ENCODE results near the gene ATP5PO.

Gene ATP5PO

DNA sequence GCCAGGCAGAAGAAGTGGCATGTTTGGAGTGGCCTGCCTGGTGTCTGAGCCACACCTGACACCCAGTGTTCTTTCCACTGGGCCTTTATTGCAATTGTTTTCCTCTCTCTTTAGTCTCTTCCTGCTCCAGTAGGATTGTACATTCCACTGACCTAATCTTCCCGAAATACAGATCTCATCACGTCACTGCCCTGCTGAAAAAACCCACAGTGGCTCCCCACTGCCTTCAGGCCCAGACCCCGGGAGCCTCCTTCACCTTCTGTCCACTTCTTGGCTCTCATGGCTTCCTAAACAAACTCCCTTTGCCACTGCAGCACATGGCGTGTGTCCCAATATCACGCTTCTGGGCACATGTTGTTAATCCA, 25.3 kb upstream of the ATP5PO start:
- Histone ChIP-seq H2BK15ac (ENCODE audit: low read length) (peak overlapping the region; percentile 29), H4K91ac (ENCODE audit: low read depth, low read length, poor library complexity) (no peak overlapping the region)

DNA sequence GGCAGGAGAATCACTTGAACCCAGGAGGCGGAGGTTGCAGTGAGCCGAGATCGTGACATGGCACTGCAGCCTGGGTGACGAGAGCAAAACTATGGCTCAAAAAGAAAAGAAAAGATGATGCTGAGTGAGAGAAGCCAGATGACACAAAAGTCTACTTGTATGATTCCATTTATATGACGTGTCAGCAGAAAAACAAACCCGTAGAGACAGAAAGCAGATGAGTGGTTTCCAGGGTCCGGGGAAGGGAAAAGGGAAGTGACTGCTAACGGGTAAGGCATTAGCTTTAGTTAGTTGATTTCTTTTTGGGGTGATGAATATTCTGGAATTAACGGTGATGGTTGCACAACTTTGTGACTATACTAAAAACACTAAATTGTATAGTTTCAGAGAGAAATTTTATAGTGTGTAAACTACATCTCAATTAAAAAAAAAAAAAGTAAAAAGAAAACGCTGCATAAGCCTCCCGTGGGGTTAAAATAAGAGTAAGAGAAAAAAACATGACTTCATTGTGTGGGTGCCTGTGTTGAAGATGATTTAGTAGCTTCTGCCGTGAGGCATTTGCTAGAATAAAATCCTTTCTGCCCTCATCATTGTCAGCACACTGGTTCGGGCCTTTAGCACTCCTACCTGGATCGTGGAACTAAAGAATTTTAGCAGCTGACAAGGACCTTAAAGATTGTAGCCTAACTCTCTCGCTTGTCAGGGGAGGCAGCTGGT, 24.7 kb upstream of the ATP5PO start:
- Histone ChIP-seq H2BK12ac (ENCODE audit: low read length) (no peak overlapping the region), H3K36me3 (replicated peaks in 1 of 2; ENCODE audit: control insufficient read depth in 2 of 2, insufficient read depth in 2 of 2, low read length in 2 of 2) (no peaks in the 10 kb centered on the region), H4K91ac (ENCODE audit: low read depth, low read length, poor library complexity) (no peak overlapping the region), H3K27me3 (ENCODE audit: control insufficient read depth in 3 of 3, insufficient read depth in 3 of 3, low read depth in 1 of 3, low read length in 3 of 3) (no peaks in the 10 kb centered on the region), H3K4me2 (ENCODE audit: insufficient read depth, low read length, poor library complexity, severe bottlenecking) (no peak overlapping the region), H3K18ac (ENCODE audit: low read length) (no peak overlapping the region), H2BK15ac (ENCODE audit: low read length) (peak overlapping the region; percentile 29), H2AK5ac (ENCODE audit: low read depth, low read length) (no peak overlapping the region), H3K9me3 (replicated peaks in 1 of 2; ENCODE audit: control insufficient read depth in 2 of 2, insufficient read depth in 1 of 2, low read depth in 1 of 2, low read length in 2 of 2) (peaks cover 0 to 6% of the 10 kb centered on the region in 2 donors), H3K23ac (ENCODE audit: low read depth, low read length, poor library complexity) (no peak overlapping the region), H2AFZ (ENCODE audit: low read length) (no peak overlapping the region), H3K4ac (ENCODE audit: low read length) (no peak overlapping the region), H2BK5ac (ENCODE audit: low read length) (no peak overlapping the region), H2BK120ac (ENCODE audit: low read depth, low read length) (no peak overlapping the region), H3K9ac (ENCODE audit: low read depth, low read length, poor library complexity) (no peak overlapping the region), H3K14ac (ENCODE audit: low read length) (no peak overlapping the region), H3K4me1 (ENCODE audit: control insufficient read depth in 2 of 2, insufficient read depth in 1 of 2, low read depth in 1 of 2, low read length in 2 of 2) (peaks cover 4 to 6% of the 10 kb centered on the region in 2 donors), H4K8ac (ENCODE audit: low read depth, low read length) (no peak overlapping the region), H3K4me3 (ENCODE audit: low read length in 2 of 2) (no peak overlapping the region), H3K79me1 (ENCODE audit: low read depth, low read length) (no peaks in the 10 kb centered on the region), H3K27ac (replicated peaks; ENCODE audit: low read length) (no peak overlapping the region)
- WGBS, 2 donors (ENCODE audit: extremely low coverage in 2 of 2, insufficient read length in 2 of 2, insufficient replicate concordance in 1 of 2) = no CpG with 5 or more reads among the region's 15 CpGs
- no peak for DNase-seq (ENCODE audit: low spot score)

More for the DNA sequence above, 25.3 kb upstream of the ATP5PO start:
- no peak overlapping the region for H3K14ac ChIP-seq (ENCODE audit: low read length)
- H3K4me1 ChIP-seq (ENCODE audit: control insufficient read depth in 2 of 2, insufficient read depth in 1 of 2, low read depth in 1 of 2, low read length in 2 of 2) = peaks cover 4 to 6% of the 10 kb centered on the region in 2 donors
- H3K4ac ChIP-seq (ENCODE audit: low read length) = no peak overlapping the region
- H2BK120ac ChIP-seq (ENCODE audit: low read depth, low read length) = no peak overlapping the region
- H3K27me3 ChIP-seq (ENCODE audit: control insufficient read depth in 3 of 3, insufficient read depth in 3 of 3, low read depth in 1 of 3, low read length in 3 of 3) = no peaks in the 10 kb centered on the region
- no peak for DNase-seq (ENCODE audit: low spot score)
- no peak overlapping the region for H3K23ac ChIP-seq (ENCODE audit: low read depth, low read length, poor library complexity)
- no peak overlapping the region for H3K27ac ChIP-seq (replicated peaks; ENCODE audit: low read length)
- no peak overlapping the region for H2AK5ac ChIP-seq (ENCODE audit: low read depth, low read length)
- no peak overlapping the region for H3K9ac ChIP-seq (ENCODE audit: low read depth, low read length, poor library complexity)
- no peaks in the 10 kb centered on the region for H3K36me3 ChIP-seq (replicated peaks in 1 of 2; ENCODE audit: control insufficient read depth in 2 of 2, insufficient read depth in 2 of 2, low read length in 2 of 2)
- H3K18ac ChIP-seq (ENCODE audit: low read length) = no peak overlapping the region
- no peak overlapping the region for H4K8ac ChIP-seq (ENCODE audit: low read depth, low read length)
- H3K4me2 ChIP-seq (ENCODE audit: insufficient read depth, low read length, poor library complexity, severe bottlenecking) = no peak overlapping the region
- H3K9me3 ChIP-seq (replicated peaks in 1 of 2; ENCODE audit: control insufficient read depth in 2 of 2, insufficient read depth in 1 of 2, low read depth in 1 of 2, low read length in 2 of 2) = peaks cover 0 to 6% of the 10 kb centered on the region in 2 donors
- no CpG with 5 or more reads among the region's 5 CpGs for WGBS, 2 donors (ENCODE audit: extremely low coverage in 2 of 2, insufficient read length in 2 of 2, insufficient replicate concordance in 1 of 2)
- no peak overlapping the region for H2BK5ac ChIP-seq (ENCODE audit: low read length)
- no peak overlapping the region for H2BK12ac ChIP-seq (ENCODE audit: low read length)
- no peaks in the 10 kb centered on the region for H3K79me1 ChIP-seq (ENCODE audit: low read depth, low read length)
- no peak overlapping the region for H3K4me3 ChIP-seq (ENCODE audit: low read length in 2 of 2)
- H2AFZ ChIP-seq (ENCODE audit: low read length) = no peak overlapping the region

DNA sequence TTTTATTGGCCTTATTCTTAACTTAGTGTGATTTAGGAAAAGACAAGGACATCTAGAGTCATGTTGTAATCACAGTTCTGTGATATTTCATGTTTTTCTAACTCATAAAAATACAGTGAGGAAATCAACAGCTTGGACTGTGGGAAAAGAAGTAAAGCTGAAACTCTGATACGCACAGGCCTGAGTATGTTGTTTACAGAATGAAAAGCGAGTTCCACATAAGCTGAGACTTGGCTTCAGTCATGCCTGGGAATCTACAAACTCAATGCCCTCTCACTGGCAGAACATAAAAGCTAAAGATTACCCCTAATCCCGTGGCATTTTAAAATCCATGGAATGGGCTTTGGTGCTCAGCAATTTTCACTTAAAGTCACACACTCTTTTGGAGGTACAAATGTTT, 23.6 kb upstream of the ATP5PO start:
- H2AK5ac ChIP-seq (ENCODE audit: low read depth, low read length) = no peak overlapping the region
- no peak overlapping the region for H2BK5ac ChIP-seq (ENCODE audit: low read length)
- no peak overlapping the region for H3K4ac ChIP-seq (ENCODE audit: low read length)
- H4K91ac ChIP-seq (ENCODE audit: low read depth, low read length, poor library complexity) = no peak overlapping the region
- H3K4me1 ChIP-seq (ENCODE audit: control insufficient read depth in 2 of 2, insufficient read depth in 1 of 2, low read depth in 1 of 2, low read length in 2 of 2) = peaks cover 4 to 6% of the 10 kb centered on the region in 2 donors
- H3K79me1 ChIP-seq (ENCODE audit: low read depth, low read length) = no peaks in the 10 kb centered on the region
- H3K36me3 ChIP-seq (replicated peaks in 1 of 2; ENCODE audit: control insufficient read depth in 2 of 2, insufficient read depth in 2 of 2, low read length in 2 of 2) = no peaks in the 10 kb centered on the region
- no peak overlapping the region for H2BK15ac ChIP-seq (ENCODE audit: low read length)
- H2BK12ac ChIP-seq (ENCODE audit: low read length) = no peak overlapping the region
- H3K4me3 ChIP-seq (ENCODE audit: low read length in 2 of 2) = no peak overlapping the region
- no peak overlapping the region for H2AFZ ChIP-seq (ENCODE audit: low read length)
- no peak overlapping the region for H3K4me2 ChIP-seq (ENCODE audit: insufficient read depth, low read length, poor library complexity, severe bottlenecking)
- H3K9ac ChIP-seq (ENCODE audit: low read depth, low read length, poor library complexity) = no peak overlapping the region
- DNase-seq (ENCODE audit: low spot score) = no peak
- no peak overlapping the region for H3K27ac ChIP-seq (replicated peaks; ENCODE audit: low read length)
- H3K23ac ChIP-seq (ENCODE audit: low read depth, low read length, poor library complexity) = no peak overlapping the region
- no peak overlapping the region for H4K8ac ChIP-seq (ENCODE audit: low read depth, low read length)
- H3K14ac ChIP-seq (ENCODE audit: low read length) = no peak overlapping the region
- peaks cover 0 to 3% of the 10 kb centered on the region in 2 donors for H3K9me3 ChIP-seq (replicated peaks in 1 of 2; ENCODE audit: control insufficient read depth in 2 of 2, insufficient read depth in 1 of 2, low read depth in 1 of 2, low read length in 2 of 2)
- H2BK120ac ChIP-seq (ENCODE audit: low read depth, low read length) = no peak overlapping the region
- no peak overlapping the region for H3K18ac ChIP-seq (ENCODE audit: low read length)
- WGBS, 2 donors (ENCODE audit: extremely low coverage in 2 of 2, insufficient read length in 2 of 2, insufficient replicate concordance in 1 of 2) = no CpG with 5 or more reads among the region's 3 CpGs
- no peaks in the 10 kb centered on the region for H3K27me3 ChIP-seq (ENCODE audit: control insufficient read depth in 3 of 3, insufficient read depth in 3 of 3, low read depth in 1 of 3, low read length in 3 of 3)

DNA sequence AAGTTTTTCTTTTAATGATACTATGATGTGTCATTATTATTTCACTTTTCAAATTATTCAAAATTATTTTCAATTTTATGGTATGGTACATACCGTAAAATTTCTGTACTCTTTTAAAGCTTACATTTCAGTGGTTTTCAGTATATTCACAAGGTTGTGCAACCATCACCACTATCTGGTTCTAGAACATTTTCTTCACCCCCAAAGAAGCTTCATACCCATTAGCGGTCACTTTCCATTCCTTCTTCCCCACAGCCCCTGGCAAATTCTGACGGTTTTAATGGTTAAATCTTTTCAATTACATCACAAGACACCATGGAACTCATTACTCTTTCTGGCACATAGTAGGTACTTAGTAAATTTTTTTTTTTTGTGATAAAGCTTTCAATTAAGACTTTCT, 22.8 kb upstream of the ATP5PO start:
- Histone ChIP-seq H4K8ac (ENCODE audit: low read depth, low read length) (no peak overlapping the region), H2BK12ac (ENCODE audit: low read length) (no peak overlapping the region), H4K91ac (ENCODE audit: low read depth, low read length, poor library complexity) (no peak overlapping the region), H3K4me3 (ENCODE audit: low read length in 2 of 2) (no peak overlapping the region), H3K4me1 (ENCODE audit: control insufficient read depth in 2 of 2, insufficient read depth in 1 of 2, low read depth in 1 of 2, low read length in 2 of 2) (peaks cover 4 to 6% of the 10 kb centered on the region in 2 donors), H3K27ac (replicated peaks; ENCODE audit: low read length) (no peak overlapping the region), H2BK120ac (ENCODE audit: low read depth, low read length) (no peak overlapping the region), H2AFZ (ENCODE audit: low read length) (no peak overlapping the region), H3K18ac (ENCODE audit: low read length) (no peak overlapping the region), H2AK5ac (ENCODE audit: low read depth, low read length) (no peak overlapping the region), H3K4me2 (ENCODE audit: insufficient read depth, low read length, poor library complexity, severe bottlenecking) (no peak overlapping the region), H2BK15ac (ENCODE audit: low read length) (no peak overlapping the region), H3K36me3 (replicated peaks in 1 of 2; ENCODE audit: control insufficient read depth in 2 of 2, insufficient read depth in 2 of 2, low read length in 2 of 2) (no peaks in the 10 kb centered on the region), H3K9me3 (replicated peaks in 1 of 2; ENCODE audit: control insufficient read depth in 2 of 2, insufficient read depth in 1 of 2, low read depth in 1 of 2, low read length in 2 of 2) (peaks cover 0 to 2% of the 10 kb centered on the region in 2 donors), H3K27me3 (ENCODE audit: control insufficient read depth in 3 of 3, insufficient read depth in 3 of 3, low read depth in 1 of 3, low read length in 3 of 3) (no peaks in the 10 kb centered on the region), H3K79me1 (ENCODE audit: low read depth, low read length) (no peaks in the 10 kb centered on the region), H3K9ac (ENCODE audit: low read depth, low read length, poor library complexity) (no peak overlapping the region), H3K23ac (ENCODE audit: low read depth, low read length, poor library complexity) (no peak overlapping the region), H3K14ac (ENCODE audit: low read length) (no peak overlapping the region), H2BK5ac (ENCODE audit: low read length) (no peak overlapping the region), H3K4ac (ENCODE audit: low read length) (no peak overlapping the region)
- DNase-seq (ENCODE audit: low spot score) = no peak
- no CpG with 5 or more reads among the region's 3 CpGs for WGBS, 2 donors (ENCODE audit: extremely low coverage in 2 of 2, insufficient read length in 2 of 2, insufficient replicate concordance in 1 of 2)

Data from neuronal stem cell (in vitro differentiated cells).